ENCODE measurements around the gene MS4A4A.

The MS4A4A gene

DNA sequence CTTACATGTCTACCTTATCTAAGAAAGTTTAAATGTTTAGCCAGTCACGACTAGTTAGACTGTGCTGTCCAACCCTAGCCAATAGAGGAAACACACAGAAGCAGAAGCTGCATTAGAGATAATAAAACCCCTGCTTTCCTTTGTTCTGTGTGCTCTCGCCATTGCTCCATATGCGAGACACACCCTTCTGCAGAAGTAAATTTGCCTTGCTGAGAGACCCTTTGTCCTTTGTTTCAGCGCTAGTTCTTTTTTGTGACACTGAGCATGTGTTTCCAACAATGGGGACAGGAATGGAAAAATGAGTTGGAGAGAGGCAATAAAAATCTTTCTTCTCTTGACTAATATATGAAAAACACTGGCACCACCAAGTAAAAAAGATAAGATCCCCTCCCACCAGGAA lies 19.5 kb upstream of the MS4A4A start:
- TF ChIP-seq, protein P1, sequence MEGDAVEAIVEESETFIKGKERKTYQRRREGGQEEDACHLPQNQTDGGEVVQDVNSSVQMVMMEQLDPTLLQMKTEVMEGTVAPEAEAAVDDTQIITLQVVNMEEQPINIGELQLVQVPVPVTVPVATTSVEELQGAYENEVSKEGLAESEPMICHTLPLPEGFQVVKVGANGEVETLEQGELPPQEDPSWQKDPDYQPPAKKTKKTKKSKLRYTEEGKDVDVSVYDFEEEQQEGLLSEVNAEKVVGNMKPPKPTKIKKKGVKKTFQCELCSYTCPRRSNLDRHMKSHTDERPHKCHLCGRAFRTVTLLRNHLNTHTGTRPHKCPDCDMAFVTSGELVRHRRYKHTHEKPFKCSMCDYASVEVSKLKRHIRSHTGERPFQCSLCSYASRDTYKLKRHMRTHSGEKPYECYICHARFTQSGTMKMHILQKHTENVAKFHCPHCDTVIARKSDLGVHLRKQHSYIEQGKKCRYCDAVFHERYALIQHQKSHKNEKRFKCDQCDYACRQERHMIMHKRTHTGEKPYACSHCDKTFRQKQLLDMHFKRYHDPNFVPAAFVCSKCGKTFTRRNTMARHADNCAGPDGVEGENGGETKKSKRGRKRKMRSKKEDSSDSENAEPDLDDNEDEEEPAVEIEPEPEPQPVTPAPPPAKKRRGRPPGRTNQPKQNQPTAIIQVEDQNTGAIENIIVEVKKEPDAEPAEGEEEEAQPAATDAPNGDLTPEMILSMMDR (conservative IDR thresholded peaks at IDR 0.05; ENCODE audit: low read length): no peak
- no peak for TF ChIP-seq EZH2phosphoT487 (IDR thresholded peaks at IDR 0.05; ENCODE audit: borderline replicate concordance)
- H3K27me3 ChIP-seq (ENCODE audit: insufficient read depth, low read length, poor library complexity, severe bottlenecking): no peaks in the 10 kb centered on the region
- no peaks in the 10 kb centered on the region for H3K4me1 ChIP-seq (ENCODE audit: insufficient read depth, low read length, poor library complexity, severe bottlenecking)

DNA sequence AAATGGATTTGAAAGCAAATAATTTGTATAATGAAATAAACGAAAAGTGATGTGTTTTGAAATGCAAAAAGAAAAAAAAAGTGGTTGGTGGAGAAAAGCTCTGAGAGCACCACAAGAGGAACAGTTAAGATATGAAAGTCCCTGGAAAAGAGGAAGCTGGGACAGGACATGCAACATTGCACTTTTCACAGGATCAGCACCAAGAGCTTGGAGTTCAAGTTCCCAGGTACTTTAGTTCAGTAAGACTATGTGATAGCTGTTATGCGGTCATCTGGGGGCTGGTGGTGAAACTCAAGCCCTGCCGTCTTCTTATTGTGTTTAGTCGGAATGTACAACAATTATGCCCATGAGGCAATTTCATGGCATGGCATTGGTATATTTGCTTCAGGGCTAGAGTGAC lies 17.1 kb upstream of the MS4A4A start:
- Histone ChIP-seq H3F3A (ENCODE audit: low read depth) (no peaks in the 10 kb centered on the region), H2AFZ (ENCODE audit: low read length) (no peak overlapping the region), H3K4me1 (ENCODE audit: insufficient read depth, low read length, poor library complexity, severe bottlenecking) (no peaks in the 10 kb centered on the region), H3K9me2 (replicated peaks; ENCODE audit: low read depth, low read length) (no peaks in the 10 kb centered on the region), H3K4me2 (ENCODE audit: low read depth, low read length, poor library complexity, severe bottlenecking) (no peak overlapping the region), H3K27me3 (ENCODE audit: insufficient read depth, low read length, poor library complexity, severe bottlenecking) (no peaks in the 10 kb centered on the region), H3K4me3 (ENCODE audit: low read length, poor library complexity, severe bottlenecking) (no peak overlapping the region), H3K79me2 (ENCODE audit: insufficient read depth, low read length) (no peaks in the 10 kb centered on the region), H3K9me3 (ENCODE audit: insufficient read depth, low read depth, low read length) (no peaks in the 10 kb centered on the region), H3K36me3 (ENCODE audit: insufficient read depth, low read length) (no peaks in the 10 kb centered on the region), H3K9ac (ENCODE audit: low read depth, low read length, poor library complexity, severe bottlenecking) (no peak overlapping the region), H4K20me1 (ENCODE audit: insufficient read depth, low read length, poor library complexity, severe bottlenecking) (no peaks in the 10 kb centered on the region)
- no peak for TF ChIP-seq EZH2phosphoT487 (IDR thresholded peaks at IDR 0.05; ENCODE audit: borderline replicate concordance)
- TF ChIP-seq, protein P1 (conservative IDR thresholded peaks at IDR 0.05; ENCODE audit: low read length): no peak

More for the DNA sequence above, 19.5 kb upstream of the MS4A4A start:
- no peaks in the 10 kb centered on the region for H3K79me2 ChIP-seq (ENCODE audit: insufficient read depth, low read length)
- H3F3A ChIP-seq (ENCODE audit: low read depth): no peaks in the 10 kb centered on the region
- H2AFZ ChIP-seq (ENCODE audit: low read length): no peak overlapping the region
- no peaks in the 10 kb centered on the region for H3K36me3 ChIP-seq (ENCODE audit: insufficient read depth, low read length)
- H3K9ac ChIP-seq (ENCODE audit: low read depth, low read length, poor library complexity, severe bottlenecking): no peak overlapping the region
- no peaks in the 10 kb centered on the region for H3K9me2 ChIP-seq (replicated peaks; ENCODE audit: low read depth, low read length)
- H3K9me3 ChIP-seq (ENCODE audit: insufficient read depth, low read depth, low read length): no peaks in the 10 kb centered on the region
- no peaks in the 10 kb centered on the region for H4K20me1 ChIP-seq (ENCODE audit: insufficient read depth, low read length, poor library complexity, severe bottlenecking)
- no peak overlapping the region for H3K4me3 ChIP-seq (ENCODE audit: low read length, poor library complexity, severe bottlenecking)
- H3K4me2 ChIP-seq (ENCODE audit: low read depth, low read length, poor library complexity, severe bottlenecking): no peak overlapping the region

DNA sequence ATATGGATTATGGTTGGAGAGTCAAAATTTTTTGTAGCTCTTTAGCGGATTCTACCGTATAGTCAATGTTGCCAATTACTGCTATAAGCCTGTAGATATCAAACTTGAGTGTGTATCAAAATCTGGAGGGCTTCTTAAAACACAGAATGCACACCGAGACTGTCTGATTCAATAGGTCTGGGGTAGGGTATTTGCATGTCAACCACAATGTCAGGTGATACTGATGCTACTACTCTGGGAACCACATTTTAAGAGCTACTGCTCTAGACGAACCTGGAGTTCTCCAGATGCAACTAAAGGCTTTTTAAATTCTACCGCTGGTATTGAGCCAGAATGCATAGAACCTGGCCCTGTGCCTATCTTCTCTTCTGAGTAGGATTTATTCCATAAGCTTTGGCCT lies 15.8 kb upstream of the MS4A4A start:
- no peak overlapping the region for H3K4me2 ChIP-seq (ENCODE audit: low read depth, low read length, poor library complexity, severe bottlenecking)
- H3K27me3 ChIP-seq (ENCODE audit: insufficient read depth, low read length, poor library complexity, severe bottlenecking): no peaks in the 10 kb centered on the region
- H3K4me1 ChIP-seq (ENCODE audit: insufficient read depth, low read length, poor library complexity, severe bottlenecking): no peaks in the 10 kb centered on the region
- H3K79me2 ChIP-seq (ENCODE audit: insufficient read depth, low read length): no peaks in the 10 kb centered on the region
- no peaks in the 10 kb centered on the region for H3F3A ChIP-seq (ENCODE audit: low read depth)
- no peaks in the 10 kb centered on the region for H3K36me3 ChIP-seq (ENCODE audit: insufficient read depth, low read length)
- H3K9me3 ChIP-seq (ENCODE audit: insufficient read depth, low read depth, low read length): no peaks in the 10 kb centered on the region
- H3K9me2 ChIP-seq (replicated peaks; ENCODE audit: low read depth, low read length): no peaks in the 10 kb centered on the region
- no peak overlapping the region for H3K9ac ChIP-seq (ENCODE audit: low read depth, low read length, poor library complexity, severe bottlenecking)
- no peak overlapping the region for H2AFZ ChIP-seq (ENCODE audit: low read length)
- TF ChIP-seq EZH2phosphoT487 (IDR thresholded peaks at IDR 0.05; ENCODE audit: borderline replicate concordance): no peak
- TF ChIP-seq, protein P1 (conservative IDR thresholded peaks at IDR 0.05; ENCODE audit: low read length): no peak
- H3K4me3 ChIP-seq (ENCODE audit: low read length, poor library complexity, severe bottlenecking): no peak overlapping the region
- no peaks in the 10 kb centered on the region for H4K20me1 ChIP-seq (ENCODE audit: insufficient read depth, low read length, poor library complexity, severe bottlenecking)

Data from Loucy (cell line).